ENCODE results near the gene KRT17.
"Not testable (repeated sequence)": the region's sequence is repeated elsewhere in the genome, so short reads cannot be mapped to it uniquely, and the experiment has no call there.

Gene KRT17

GRCh38 chr17:41619036-41619926 is 5.1 kb downstream of the KRT17 start:
- DNase-seq: no peak

- DNase-seq: no peak
These were observed 5.9 kb downstream of the KRT17 start for GRCh38 chr17:41618341-41619035.

DNA sequence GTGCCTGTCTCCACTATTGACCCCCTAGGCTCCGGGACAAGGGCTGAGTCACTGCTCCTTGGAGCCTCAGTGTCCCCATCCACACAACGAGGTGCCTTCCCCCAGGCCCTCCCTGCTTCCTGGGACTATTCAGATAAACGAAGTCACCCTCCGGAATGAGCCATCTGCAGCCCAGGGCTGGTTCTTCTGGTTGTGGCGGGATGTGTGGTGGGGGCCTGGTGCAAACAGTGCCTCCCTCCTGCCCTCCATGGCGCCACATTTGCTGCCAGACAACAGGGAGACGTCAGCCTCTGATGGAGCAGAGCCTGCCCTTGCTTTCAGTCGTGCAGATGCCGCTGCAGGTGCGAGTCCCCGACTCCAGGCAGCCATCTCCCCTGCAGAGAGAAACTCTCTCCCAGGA is 6.7 kb downstream of the KRT17 start:
- DNase-seq: no peak

DNA sequence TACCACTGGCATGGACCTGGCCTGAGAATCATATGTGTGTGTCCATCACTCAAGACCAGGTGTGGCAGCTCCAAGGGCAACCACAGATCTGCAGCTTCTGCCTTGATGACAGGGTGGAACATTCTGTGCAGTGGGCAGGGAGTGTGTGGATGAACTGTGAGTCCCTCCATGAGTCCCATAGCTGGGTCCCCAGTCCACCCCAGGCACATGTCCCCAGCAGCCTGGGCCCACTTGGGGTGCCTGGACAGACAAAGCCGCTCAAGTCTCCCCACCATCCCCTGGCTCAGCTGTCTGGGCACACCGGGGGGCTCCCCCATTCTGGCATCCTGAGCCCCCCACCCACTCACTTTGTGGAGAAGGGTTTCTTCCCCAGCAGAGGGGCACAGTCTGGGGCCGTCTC is 7.2 kb downstream of the KRT17 start:
- no peak for DNase-seq

- not testable (repeated sequence) for DNase-seq
These were observed 7.9 kb downstream of the KRT17 start for GRCh38 chr17:41616486-41616885.

DNA sequence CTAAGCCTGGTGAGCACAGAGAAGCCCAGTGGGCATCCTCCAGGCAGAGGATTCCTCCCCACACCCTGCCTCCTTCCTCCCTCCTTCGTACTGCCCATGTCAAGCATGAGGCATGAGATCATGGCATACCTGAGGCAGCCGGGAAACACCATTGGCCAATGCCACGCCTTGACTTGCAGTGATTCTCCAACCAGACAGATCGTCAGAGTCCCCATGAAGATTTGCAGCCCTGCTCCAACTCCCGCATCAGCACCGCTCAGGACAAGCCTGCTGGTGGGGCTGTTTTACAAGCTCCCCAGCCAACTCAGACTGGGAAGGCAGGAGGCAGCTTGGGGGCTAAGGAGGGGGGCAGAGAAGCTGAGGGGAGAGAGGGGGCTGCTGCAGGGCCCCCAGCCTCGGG is 8.9 kb downstream of the KRT17 start:
- no peak for DNase-seq

GRCh38 chr17:41614767-41615166 is 9.6 kb downstream of the KRT17 start:
- DNase-seq: not testable (repeated sequence)

DNA sequence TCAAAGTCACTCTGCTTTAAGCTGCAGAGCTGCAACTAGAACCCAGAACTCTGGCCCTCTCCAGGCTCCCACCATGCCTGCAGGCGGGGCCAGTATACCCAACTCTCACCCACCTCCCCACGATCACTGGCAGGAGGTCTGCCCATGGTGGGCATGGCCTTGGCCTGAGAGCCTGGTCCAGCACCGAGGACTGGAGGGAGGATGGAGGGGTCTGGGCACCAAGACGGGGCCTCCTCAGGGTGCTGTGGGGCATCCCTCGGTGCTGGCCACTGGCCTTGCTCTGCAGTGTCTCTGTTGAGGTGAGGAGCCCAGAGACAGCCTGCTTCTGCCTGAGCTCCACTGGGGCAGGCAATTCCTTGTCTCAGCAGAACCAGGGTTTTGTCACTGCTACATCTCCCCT is 10.3 kb downstream of the KRT17 start:
- no peak for DNase-seq

- DNase-seq: no peak
These were observed 10.9 kb downstream of the KRT17 start for GRCh38 chr17:41613277-41614082.

- not testable (repeated sequence) for DNase-seq
These were observed 11.8 kb downstream of the KRT17 start, which contains the start of gene KRT16 for GRCh38 chr17:41612376-41613160. TSS of gene KRT16 (minus strand) at chr17:41612767. CDS start at chr17:41612688, 79 bp downstream.

GRCh38 chr17:41610965-41611640 is 13.3 kb downstream of the KRT17 start:
- no peak for DNase-seq

GRCh38 chr17:41610061-41610517 is 14.3 kb downstream of the KRT17 start:
- DNase-seq: not testable (repeated sequence)

- DNase-seq: not testable (repeated sequence)
These were observed 17.4 kb downstream of the KRT17 start for GRCh38 chr17:41606930-41607329.

DNA sequence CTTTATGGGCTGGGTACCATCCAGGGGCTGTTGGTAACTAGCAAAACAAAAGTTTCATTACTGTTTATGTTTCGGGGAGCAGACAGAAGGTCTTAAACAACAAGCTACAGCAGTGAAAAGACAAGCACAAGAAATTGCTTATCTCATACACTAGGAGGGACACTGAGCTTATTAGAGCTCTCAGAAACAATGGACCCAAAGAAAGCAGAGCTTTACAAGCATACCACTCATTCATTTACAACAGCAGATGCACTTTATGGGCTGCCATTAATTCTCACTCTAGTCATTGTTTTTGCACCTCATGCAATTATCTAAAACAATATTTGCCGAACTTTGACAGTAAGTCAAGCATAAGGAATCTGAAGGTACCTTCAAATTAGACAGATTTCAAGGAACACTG is 21.9 kb downstream of the KRT17 start:
- no peak for DNase-seq

- no peak for DNase-seq
These were observed 24.1 kb downstream of the KRT17 start for GRCh38 chr17:41600318-41600717.

GRCh38 chr17:41599680-41600079 is 24.7 kb downstream of the KRT17 start:
- no peak for DNase-seq

GRCh38 chr17:41595585-41595984 is 28.8 kb downstream of the KRT17 start:
- no peak for DNase-seq

DNA sequence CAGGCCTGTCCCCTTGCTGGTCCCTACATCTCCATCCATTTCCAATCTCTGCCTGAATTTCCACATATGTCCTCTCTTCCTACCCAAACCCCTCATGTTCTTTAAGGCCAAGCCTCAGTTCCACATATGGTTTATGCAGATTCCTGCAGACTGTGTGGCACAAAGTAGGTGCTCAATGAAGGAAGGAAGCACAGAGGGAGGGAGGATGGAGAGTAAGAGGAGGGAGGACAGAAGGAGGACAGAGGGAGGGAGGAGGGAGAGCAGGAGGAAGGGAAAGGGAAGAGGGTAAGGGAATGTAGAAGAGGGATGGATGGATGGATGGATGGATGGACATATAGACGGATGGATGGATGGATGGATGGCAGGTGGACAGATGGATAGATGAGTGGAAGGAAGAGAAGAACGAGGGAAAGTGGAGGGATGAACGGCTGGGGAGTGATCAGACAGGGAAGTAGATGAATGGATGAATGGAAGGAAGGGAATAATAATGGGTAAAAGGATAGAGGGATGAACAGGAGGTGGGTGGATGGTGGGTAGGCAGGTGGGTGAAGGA is 29.9 kb downstream of the KRT17 start:
- no peak for DNase-seq

DNA sequence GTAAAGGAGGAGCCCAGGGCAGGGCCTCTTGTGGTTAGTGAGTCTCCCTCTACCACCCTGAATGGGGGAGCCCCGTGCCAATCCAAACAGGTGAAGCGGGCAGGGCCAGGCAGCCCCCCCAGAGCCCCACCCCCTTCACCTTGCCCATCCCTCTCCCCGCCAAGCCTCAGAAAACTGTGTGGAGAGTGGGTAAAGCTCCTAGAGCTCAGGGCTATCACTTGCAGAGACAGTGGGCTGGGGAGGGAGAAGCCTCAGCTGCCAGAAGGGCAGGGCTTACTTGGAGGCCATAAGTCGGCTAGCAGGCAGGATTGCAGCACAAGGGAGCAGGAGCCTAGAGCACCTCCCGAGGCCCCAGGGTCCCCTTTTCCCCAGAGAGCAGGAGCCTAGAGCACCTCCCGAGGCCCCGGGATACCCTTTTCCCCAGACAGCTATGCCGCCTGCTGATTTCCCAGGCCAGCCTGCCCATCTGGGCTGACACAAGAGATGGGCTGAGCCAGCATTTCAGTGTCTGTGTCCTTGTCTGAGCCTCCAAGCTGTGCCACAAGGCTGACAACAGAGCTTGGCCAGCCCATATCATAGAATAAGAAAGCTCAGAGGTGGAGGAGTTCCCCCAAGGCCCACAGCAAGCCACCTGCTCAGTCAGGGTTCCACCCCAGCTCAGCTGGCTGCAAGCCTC is 30.9 kb downstream of the KRT17 start:
- no peak for DNase-seq

DNA sequence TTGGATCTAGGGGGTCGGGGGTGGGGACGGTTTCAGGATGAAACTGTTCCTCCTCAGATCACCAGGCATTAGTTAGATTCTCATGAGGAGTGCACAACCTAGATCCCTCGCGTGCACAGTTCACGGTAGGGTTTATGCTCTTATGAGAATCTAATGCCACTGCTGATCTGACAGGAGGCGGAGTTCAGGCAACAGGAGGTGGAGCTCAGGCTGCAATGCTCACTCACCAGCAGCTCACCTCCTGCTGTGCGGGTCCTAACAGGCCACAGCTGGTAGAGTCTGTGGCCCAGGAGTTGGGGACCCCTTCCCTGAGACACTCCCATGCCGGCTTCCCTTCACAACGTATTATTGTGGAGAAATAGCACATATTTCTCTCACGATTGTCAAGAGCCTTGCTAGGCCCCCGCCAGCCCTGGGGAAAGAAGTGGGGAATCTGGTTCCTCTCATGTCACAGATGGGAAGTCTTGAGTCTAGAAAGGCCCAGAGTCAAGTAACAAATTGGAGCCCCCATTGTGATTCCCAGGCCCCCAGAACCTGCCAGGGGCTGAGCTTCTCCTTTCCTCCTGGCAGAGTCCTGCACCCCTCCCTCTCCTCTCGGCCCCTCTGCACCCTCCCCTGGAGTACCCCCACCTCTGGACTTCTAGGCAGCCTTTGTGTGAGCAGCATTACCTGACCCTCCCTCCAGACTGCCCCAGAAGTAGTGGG is 31.6 kb downstream of the KRT17 start:
- no peak for DNase-seq

All from NCI-H2171 treated with DMSO at 0.1 percent for 48 hours (cell line).